Gastroesophageal sphincter (tissue), 4 donors: ENCODE results near the gene NEUROD2. TPM values are rescaled to one million over a fixed set of nuclear protein-coding genes. Genes with fewer than 3 reads are reported as not detected.

Source experiments
- ATAC-seq: fragments of 150-250 bp; one replicate; pipeline ENCODE4 v1.9.1; 2016; ENCODE audit warnings: mild to moderate bottlenecking, moderate library complexity
- H3K27ac ChIP-seq, 4 donors: fragments of 200-600 bp; sonication (generic) in 3 of 4; 1 replicate in 3 of 4; 2 replicates in 1 of 4; pipeline ENCODE4 v1.5.1; 2016 to 2019
- H3K27me3 ChIP-seq: fragments of 200-600 bp; sonication (generic); one replicate; pipeline ENCODE4 v1.5.1; 2019
- H3K36me3 ChIP-seq, 2 donors: fragments of 200-600 bp; sonication (generic); one replicate each; pipeline ENCODE4 v1.5.1; 2019; ENCODE audit warnings: control low read depth in 1 of 2
- H3K4me1 ChIP-seq, 3 donors: fragments of 200-600 bp; sonication (generic); 1 replicate in 2 of 3; 2 replicates in 1 of 3; pipeline ENCODE4 v1.5.1; 2016 to 2019; ENCODE audit warnings: control low read depth in 2 of 3
- H3K4me3 ChIP-seq, 2 donors: fragments of 200-600 bp; sonication (generic); one replicate each; pipeline ENCODE4 v1.5.1; 2019; ENCODE audit warnings: mild to moderate bottlenecking in 1 of 2, moderate library complexity in 1 of 2
- H3K9me3 ChIP-seq, 3 donors: fragments of 200-600 bp; sonication (generic); one replicate each; pipeline ENCODE4 v1.5.1; 2017 to 2019; ENCODE audit warnings: control low read depth in 2 of 3
- CTCF ChIP-seq, 4 experiments: fragments of 200-600 bp in 2 of 4; fragments of 450-650 bp in 2 of 4; sonication (generic) in 1 of 4; IDR thresholded peaks; one replicate each; pipeline ENCODE4 v1.5.1; 2017 to 2019; ENCODE audit warnings: antibody characterized with exemption in 4 of 4, mild to moderate bottlenecking in 2 of 4, moderate library complexity in 2 of 4
- EP300 ChIP-seq: sonication (generic); formaldehyde crosslinking; IDR thresholded peaks from one replicate; pipeline ENCODE4 v1.6.1; 2017; ENCODE audit warnings: antibody characterized with exemption, mild to moderate bottlenecking
- POLR2A ChIP-seq, 2 donors: fragments of 450-650 bp; IDR thresholded peaks; one replicate each; pipeline ENCODE4 v1.6.1; 2017; ENCODE audit warnings: antibody characterized with exemption in 2 of 2, mild to moderate bottlenecking in 2 of 2, moderate library complexity in 1 of 2
- POLR2AphosphoS5 ChIP-seq: sonication (generic); formaldehyde crosslinking; IDR thresholded peaks from one replicate; pipeline ENCODE4 v1.6.1; 2017; ENCODE audit warnings: antibody characterized with exemption
- WGBS, 2 donors: methylation state at CpG; one replicate each; pipeline ENCODE4 v1.1.5; 2018; ENCODE audit warnings: low coverage in 1 of 2; 5-methylcytosine and 5-hydroxymethylcytosine counted together
- total RNA-seq, 4 donors: library from RNA; depleted of rRNA; stranded (reverse); fragments of >200 nt; gene quantifications; one replicate each; pipeline ENCODE4 v1.1.0, GENCODE V29; 2016

NEUROD2 gene
- total RNA-seq, 4 donors from 2014 or later, result not detected

- no peak for ATAC-seq
- 60 to 90% methylated on average over 2 to 5 of the region's 7 CpGs for WGBS, 2 donors
- Histone ChIP-seq H3K4me1 (peaks cover 0 to 28% (median 0%) of the 10 kb centered on the region in 3 donors), H3K27me3 (no peaks in the 10 kb centered on the region), H3K9me3 (no peaks in the 10 kb centered on the region), H3K4me3 (peak overlapping the region in 1 of 2 donors; percentile 36), H3K27ac (peak overlapping the region in 3 of 4 donors; percentile 54 to 71 (median 63)), H3K36me3 (peaks cover 0 to 39% of the 10 kb centered on the region in 2 donors)
- no peak for TF ChIP-seq POLR2A (IDR thresholded peaks at IDR 0.05)
- no peak for TF ChIP-seq EP300
- TF ChIP-seq CTCF (IDR thresholded peaks at IDR 0.05), result no peak
- no peak for TF ChIP-seq POLR2AphosphoS5
Observed at GRCh38 chr17:39652587-39653315, 45.0 kb upstream of the NEUROD2 start.

DNA sequence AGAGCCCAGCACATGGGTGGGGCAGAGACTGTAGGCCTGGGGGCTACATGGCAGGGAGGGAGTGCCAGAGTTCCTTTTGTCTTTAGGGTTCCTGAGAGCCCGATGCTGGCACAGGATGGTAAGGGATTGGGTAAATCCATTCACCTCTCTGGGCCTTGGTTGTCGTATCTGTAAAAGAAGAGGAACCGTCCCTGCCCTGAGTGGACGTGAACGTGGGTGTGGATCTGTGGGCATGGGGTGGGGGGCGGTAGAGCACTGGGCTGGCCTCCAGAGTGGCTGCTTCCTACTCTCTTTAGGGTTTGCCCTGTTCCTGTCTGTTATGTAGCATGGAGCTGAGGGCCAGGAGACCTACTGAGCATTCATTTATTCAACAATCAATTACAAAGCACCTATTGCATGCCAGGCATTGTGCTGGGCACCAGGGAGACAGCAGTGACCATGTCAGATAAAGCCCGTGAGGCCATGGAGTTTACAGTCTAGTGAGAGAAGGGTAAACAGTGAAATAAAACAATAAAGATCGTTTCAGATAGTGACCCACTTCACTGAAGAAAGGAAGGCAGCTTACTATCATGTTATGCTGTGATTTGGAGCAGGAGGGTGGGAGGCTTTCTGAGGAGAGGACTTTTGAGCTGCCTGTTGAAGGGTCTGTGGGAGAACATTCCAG lies 44.3 kb upstream of the NEUROD2 start:
- no peak for ATAC-seq
- no peak for TF ChIP-seq CTCF (IDR thresholded peaks at IDR 0.05)
- TF ChIP-seq POLR2AphosphoS5, result no peak
- no peak for TF ChIP-seq POLR2A (IDR thresholded peaks at IDR 0.05)
- TF ChIP-seq EP300, result no peak
- peaks cover 0 to 32% of the 10 kb centered on the region in 2 donors for H3K36me3 ChIP-seq
- no peaks in the 10 kb centered on the region for H3K27me3 ChIP-seq
- H3K27ac ChIP-seq, result peak overlapping the region in 3 of 4 donors; percentile 26 to 71 (median 54)
- H3K4me3 ChIP-seq, result no peak overlapping the region
- 57 to 65% methylated on average over 6 of the region's 8 CpGs for WGBS, 2 donors
- H3K4me1 ChIP-seq, result peaks cover 0 to 28% (median 0%) of the 10 kb centered on the region in 3 donors
- no peaks in the 10 kb centered on the region for H3K9me3 ChIP-seq

- Histone ChIP-seq H3K9me3 (no peaks in the 10 kb centered on the region), H3K36me3 (peaks cover 0 to 19% of the 10 kb centered on the region in 2 donors), H3K27ac (no peak overlapping the region), H3K4me3 (no peak overlapping the region), H3K4me1 (peaks cover 0 to 30% (median 0%) of the 10 kb centered on the region in 3 donors), H3K27me3 (no peaks in the 10 kb centered on the region)
- ATAC-seq, result no peak
- 75 to 84% methylated on average over 10 to 11 of the region's 11 CpGs for WGBS, 2 donors
- TF ChIP-seq CTCF (IDR thresholded peaks at IDR 0.05) (no peak), EP300 (no peak), POLR2A (IDR thresholded peaks at IDR 0.05) (no peak), POLR2AphosphoS5 (no peak)
Observed at GRCh38 chr17:39650121-39650579, 42.4 kb upstream of the NEUROD2 start.

- no peak overlapping the region for H3K27ac ChIP-seq
- no peak for ATAC-seq
- TF ChIP-seq POLR2A (IDR thresholded peaks at IDR 0.05) (no peak), CTCF (IDR thresholded peaks at IDR 0.05) (no peak), EP300 (no peak), POLR2AphosphoS5 (no peak)
Observed at GRCh38 chr17:39648616-39649366, 41.1 kb upstream of the NEUROD2 start.

More at GRCh38 chr17:39648616-39649366, 41.1 kb upstream of the NEUROD2 start:
- peaks cover 0 to 6% of the 10 kb centered on the region in 2 donors for H3K36me3 ChIP-seq
- H3K9me3 ChIP-seq, result no peaks in the 10 kb centered on the region
- 82 to 83% methylated on average over 6 to 13 of the region's 15 CpGs for WGBS, 2 donors
- H3K4me1 ChIP-seq, result peaks cover 0 to 36% (median 0%) of the 10 kb centered on the region in 3 donors
- H3K27me3 ChIP-seq, result no peaks in the 10 kb centered on the region
- no peak overlapping the region for H3K4me3 ChIP-seq
